Dendritic cell treated with granulocyte-macrophage colony-stimulating factor and Interleukin-4, amounts not matched to agents 40 ng/mL and 50 ng/mL, for 4 days (primary cell): Measurements from ENCODE around the gene SHISA4.
"Not testable (repeated sequence)": the region's sequence is repeated elsewhere in the genome, so short reads cannot be mapped to it uniquely, and the experiment has no call there.

Experiments used
- H3K27ac Mint-ChIP-seq: one replicate; pipeline ENCODE4 v1.8.0; 2022; ENCODE audit warnings: mild to moderate bottlenecking, mixed read lengths
- H3K27me3 Mint-ChIP-seq: one replicate; pipeline ENCODE4 v1.8.0; 2022; ENCODE audit warnings: mild to moderate bottlenecking, mixed read lengths
- H3K36me3 Mint-ChIP-seq: one replicate; pipeline ENCODE4 v1.8.0; 2022; ENCODE audit warnings: low read depth, mixed read lengths
- H3K4me1 Mint-ChIP-seq: one replicate; pipeline ENCODE4 v1.8.0; 2022; ENCODE audit warnings: low read depth, mixed read lengths
- H3K4me3 Mint-ChIP-seq: one replicate; pipeline ENCODE4 v1.8.0; 2022; ENCODE audit warnings: mild to moderate bottlenecking, moderate library complexity, mixed read lengths
- H3K9me3 Mint-ChIP-seq: one replicate; pipeline ENCODE4 v1.8.0; 2022; ENCODE audit warnings: mixed read lengths
- intact Hi-C: fragments of 100-400 bp; cut with micrococcal nuclease; formaldehyde crosslinking; loops from one replicate; pipeline ENCODE4 v1.15.0; 2022

Gene SHISA4

GRCh38 chr1:201898240-201898894 is 9.7 kb downstream of the SHISA4 start:
- Mint-ChIP-seq H3K9me3 (no peaks in the 10 kb centered on the region), H3K27ac (no peak overlapping the region), H3K36me3 (no peaks in the 10 kb centered on the region), H3K4me3 (no peak overlapping the region), H3K27me3 (peaks cover 17% of the 10 kb centered on the region), H3K4me1 (peaks cover 5% of the 10 kb centered on the region)
- intact Hi-C loops: no loop called here

GRCh38 chr1:201898992-201899391 is 10.3 kb downstream of the SHISA4 start:
- H3K4me3 Mint-ChIP-seq: no peak overlapping the region
- no peaks in the 10 kb centered on the region for H3K36me3 Mint-ChIP-seq
- intact Hi-C loops: no loop called here
- H3K9me3 Mint-ChIP-seq: no peaks in the 10 kb centered on the region
- H3K27ac Mint-ChIP-seq: no peak overlapping the region
- peaks cover 5% of the 10 kb centered on the region for H3K4me1 Mint-ChIP-seq
- H3K27me3 Mint-ChIP-seq: peaks cover 12% of the 10 kb centered on the region

- H3K27ac Mint-ChIP-seq: no peak overlapping the region
- intact Hi-C loops: no loop called here
- peaks cover 5% of the 10 kb centered on the region for H3K4me1 Mint-ChIP-seq
These were observed 11.2 kb downstream of the SHISA4 start for GRCh38 chr1:201899683-201900429.

DNA sequence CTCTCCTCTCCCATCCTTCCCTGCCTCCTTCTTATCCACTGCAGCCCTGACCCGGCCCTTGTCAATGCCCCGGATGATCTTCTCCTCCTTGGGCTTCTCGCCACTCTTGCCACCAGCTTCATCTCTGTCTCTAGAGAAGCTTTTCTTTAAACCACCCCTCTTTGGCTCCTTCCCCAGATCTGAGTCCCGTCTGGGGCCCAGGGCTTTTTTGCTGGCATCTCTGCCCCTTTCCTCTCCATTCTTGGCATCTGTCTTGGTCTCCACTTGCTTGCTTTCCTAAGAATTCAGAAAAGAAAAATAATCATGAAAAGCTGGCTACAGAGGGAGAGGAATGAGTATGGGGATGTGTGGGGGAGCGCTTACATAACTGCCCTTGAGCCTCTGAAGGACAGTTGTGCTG is 11.8 kb downstream of the SHISA4 start:
- H3K36me3 Mint-ChIP-seq: no peaks in the 10 kb centered on the region
- H3K4me3 Mint-ChIP-seq: no peak overlapping the region
- intact Hi-C loops: no loop called here
- peaks cover 12% of the 10 kb centered on the region for H3K27me3 Mint-ChIP-seq
- no peak overlapping the region for H3K27ac Mint-ChIP-seq
- H3K4me1 Mint-ChIP-seq: peaks cover 5% of the 10 kb centered on the region
- H3K9me3 Mint-ChIP-seq: no peaks in the 10 kb centered on the region

More at GRCh38 chr1:201899683-201900429, 11.2 kb downstream of the SHISA4 start:
- Mint-ChIP-seq H3K4me3 (no peak overlapping the region), H3K36me3 (no peaks in the 10 kb centered on the region), H3K9me3 (no peaks in the 10 kb centered on the region), H3K27me3 (peaks cover 12% of the 10 kb centered on the region)

DNA sequence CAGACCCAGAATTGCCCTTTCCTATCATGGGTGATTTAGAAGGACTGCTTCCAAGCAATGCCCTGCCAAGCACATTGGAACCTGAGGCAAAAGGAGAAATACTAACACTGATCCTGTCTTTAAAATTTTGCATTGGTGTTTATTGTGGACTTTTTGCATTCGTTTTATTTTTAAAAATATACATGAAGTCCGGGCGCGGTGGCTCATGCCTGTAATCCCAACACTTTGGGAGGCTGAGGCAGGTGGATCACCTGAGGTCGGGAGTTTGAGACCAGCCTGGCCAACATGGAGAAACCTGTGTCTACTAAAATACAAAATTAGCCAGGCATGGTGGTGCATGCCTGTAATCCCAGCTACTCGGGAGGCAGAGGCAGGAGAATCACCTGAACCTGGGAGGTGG is 12.3 kb downstream of the SHISA4 start:
- H3K27ac Mint-ChIP-seq, H3K4me3 Mint-ChIP-seq, intact Hi-C loops, H3K9me3 Mint-ChIP-seq, H3K4me1 Mint-ChIP-seq, H3K36me3 Mint-ChIP-seq: not testable (repeated sequence)
- H3K27me3 Mint-ChIP-seq: peaks cover 10% of the 10 kb centered on the region

DNA sequence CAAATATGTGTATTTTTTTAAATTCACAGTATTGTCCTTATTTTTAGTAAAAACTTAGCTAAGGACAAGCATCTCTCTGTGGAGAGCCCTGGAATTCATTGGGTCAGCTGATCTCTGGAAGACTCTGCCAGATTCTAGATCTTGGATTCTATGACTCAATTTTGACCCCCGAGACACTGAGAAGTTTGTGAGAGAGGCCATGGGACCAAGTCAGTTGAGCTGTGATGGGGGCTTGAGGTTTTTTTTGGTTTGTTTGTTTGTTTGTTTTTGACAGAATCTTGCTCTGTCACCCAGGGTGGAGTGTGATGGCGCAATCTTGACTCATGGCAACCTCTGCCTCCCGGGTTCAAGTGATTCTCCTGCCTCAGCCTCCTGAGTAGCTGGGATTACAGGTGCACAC is 13.5 kb downstream of the SHISA4 start:
- peaks cover 10% of the 10 kb centered on the region for H3K27me3 Mint-ChIP-seq
- H3K4me1 Mint-ChIP-seq: no peaks in the 10 kb centered on the region
- H3K4me3 Mint-ChIP-seq: no peak overlapping the region
- H3K9me3 Mint-ChIP-seq: no peaks in the 10 kb centered on the region
- intact Hi-C loops: no loop called here
- H3K27ac Mint-ChIP-seq: no peak overlapping the region
- no peaks in the 10 kb centered on the region for H3K36me3 Mint-ChIP-seq

- H3K36me3 Mint-ChIP-seq: no peaks in the 10 kb centered on the region
- peaks cover 7% of the 10 kb centered on the region for H3K27me3 Mint-ChIP-seq
- H3K9me3 Mint-ChIP-seq: no peaks in the 10 kb centered on the region
- H3K4me3 Mint-ChIP-seq: no peak overlapping the region
- intact Hi-C loops: no loop called here
- H3K4me1 Mint-ChIP-seq: no peaks in the 10 kb centered on the region
- no peak overlapping the region for H3K27ac Mint-ChIP-seq
These were observed 14.4 kb downstream of the SHISA4 start for GRCh38 chr1:201903135-201903534.

- peaks cover 5% of the 10 kb centered on the region for H3K27me3 Mint-ChIP-seq
- H3K36me3 Mint-ChIP-seq: no peaks in the 10 kb centered on the region
- no peak overlapping the region for H3K27ac Mint-ChIP-seq
These were observed 15.9 kb downstream of the SHISA4 start for GRCh38 chr1:201904579-201904978.

GRCh38 chr1:201905234-201905890 is 16.7 kb downstream of the SHISA4 start:
- Mint-ChIP-seq H3K36me3 (no peaks in the 10 kb centered on the region), H3K4me3 (no peak overlapping the region), H3K4me1 (no peaks in the 10 kb centered on the region), H3K27me3 (peaks cover 1% of the 10 kb centered on the region), H3K9me3 (no peaks in the 10 kb centered on the region), H3K27ac (no peak overlapping the region)
- intact Hi-C loops: no loop called here

More at GRCh38 chr1:201904579-201904978, 15.9 kb downstream of the SHISA4 start:
- no peaks in the 10 kb centered on the region for H3K4me1 Mint-ChIP-seq
- intact Hi-C loops: no loop called here
- H3K9me3 Mint-ChIP-seq: no peaks in the 10 kb centered on the region
- no peak overlapping the region for H3K4me3 Mint-ChIP-seq

GRCh38 chr1:201906336-201906735 is 17.6 kb downstream of the SHISA4 start:
- H3K9me3 Mint-ChIP-seq: no peaks in the 10 kb centered on the region
- no peaks in the 10 kb centered on the region for H3K4me1 Mint-ChIP-seq
- intact Hi-C loops: no loop called here
- H3K27me3 Mint-ChIP-seq: no peaks in the 10 kb centered on the region
- no peak overlapping the region for H3K27ac Mint-ChIP-seq
- no peaks in the 10 kb centered on the region for H3K36me3 Mint-ChIP-seq
- H3K4me3 Mint-ChIP-seq: no peak overlapping the region

DNA sequence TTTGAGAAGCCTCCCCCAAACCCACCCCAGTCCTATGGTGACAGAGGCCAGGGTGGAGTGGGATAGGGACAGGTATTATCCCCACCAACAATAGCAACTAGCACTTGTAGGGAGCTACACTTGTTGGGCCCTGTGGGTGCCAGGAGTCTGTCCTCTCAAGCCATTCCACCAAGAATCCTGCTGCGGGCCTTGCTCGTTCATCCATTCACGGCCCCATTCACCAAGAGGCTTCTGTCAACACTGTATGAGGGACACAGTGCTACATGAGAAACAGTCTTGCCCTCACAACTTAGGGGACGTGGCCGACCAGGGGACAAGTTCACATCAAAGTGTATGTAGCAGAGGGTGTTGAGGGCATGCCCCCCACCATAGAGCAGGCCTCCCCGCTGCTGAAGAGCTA is 18.9 kb downstream of the SHISA4 start:
- no peaks in the 10 kb centered on the region for H3K9me3 Mint-ChIP-seq
- no peak overlapping the region for H3K4me3 Mint-ChIP-seq
- H3K4me1 Mint-ChIP-seq: no peaks in the 10 kb centered on the region
- H3K27me3 Mint-ChIP-seq: no peaks in the 10 kb centered on the region
- no peak overlapping the region for H3K27ac Mint-ChIP-seq
- no peaks in the 10 kb centered on the region for H3K36me3 Mint-ChIP-seq
- intact Hi-C loops: no loop called here

- no peaks in the 10 kb centered on the region for H3K36me3 Mint-ChIP-seq
- H3K27ac Mint-ChIP-seq: no peak overlapping the region
These were observed 23.3 kb downstream of the SHISA4 start for GRCh38 chr1:201911826-201912571.

DNA sequence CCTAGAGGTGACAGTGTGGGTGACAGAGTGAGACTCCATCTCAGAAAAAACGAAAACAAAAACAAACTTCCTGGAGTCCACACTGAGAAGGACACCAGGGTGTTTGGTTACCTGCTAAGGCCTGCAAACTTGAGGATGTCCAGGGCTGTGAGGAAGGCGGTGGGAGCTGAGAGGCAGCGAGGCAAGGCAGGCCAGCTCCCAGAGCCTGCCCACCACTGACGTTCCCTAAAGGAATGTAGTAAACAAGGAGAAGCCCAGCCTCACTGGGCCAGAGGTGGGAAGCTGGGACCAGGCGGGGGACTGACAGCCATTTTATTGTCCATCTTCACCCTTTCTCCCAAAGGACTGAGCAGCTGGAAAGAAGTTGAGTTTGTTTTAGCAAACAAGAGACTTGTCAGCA is 24.1 kb downstream of the SHISA4 start:
- intact Hi-C loops: no loop called here
- peaks cover 9% of the 10 kb centered on the region for H3K27me3 Mint-ChIP-seq
- no peak overlapping the region for H3K4me3 Mint-ChIP-seq
- no peak overlapping the region for H3K27ac Mint-ChIP-seq
- H3K9me3 Mint-ChIP-seq: no peaks in the 10 kb centered on the region
- H3K36me3 Mint-ChIP-seq: no peaks in the 10 kb centered on the region
- no peaks in the 10 kb centered on the region for H3K4me1 Mint-ChIP-seq

More at GRCh38 chr1:201911826-201912571, 23.3 kb downstream of the SHISA4 start:
- no peaks in the 10 kb centered on the region for H3K9me3 Mint-ChIP-seq
- no peaks in the 10 kb centered on the region for H3K4me1 Mint-ChIP-seq
- intact Hi-C loops: no loop called here
- no peak overlapping the region for H3K4me3 Mint-ChIP-seq
- H3K27me3 Mint-ChIP-seq: peaks cover 9% of the 10 kb centered on the region
